H1 (cell line): ENCODE measurements around the gene SLC30A5. TPM values are rescaled to one million over a fixed set of nuclear protein-coding genes. Genes with fewer than 3 reads are reported as not detected.

Source experiments
- GTF2F1 ChIP-seq: IDR thresholded peaks from 2 replicates; pipeline ENCODE4 v1.6.1; 2012; ENCODE audit warnings: low read depth, low read length, improper control_type of control experiment, borderline replicate concordance
- JUN ChIP-seq: IDR thresholded peaks from 2 replicates; pipeline ENCODE4 v1.6.1; 2011; ENCODE audit warnings: low read depth, mild to moderate bottlenecking, improper control_type of control experiment, low read length
- POLR2A ChIP-seq, 2 experiments: IDR thresholded peaks; 1 replicate in 1 of 2; 2 replicates in 1 of 2; pipeline ENCODE4 v1.6.1; 2011; ENCODE audit warnings: low read depth in 2 of 2, low read length in 2 of 2, mild to moderate bottlenecking in 2 of 2; ENCODE audit errors: control extremely low read depth in 1 of 2
- SAP30 ChIP-seq: fragments of 300-600 bp; sonication (generic); IDR thresholded peaks from 2 replicates; pipeline ENCODE4 v1.7.1; 2012; ENCODE audit warnings: low read length, moderate library complexity, mild to moderate bottlenecking, inconsistent platforms; ENCODE audit not compliant: insufficient read depth, insufficient replicate concordance
- TAF7 ChIP-seq: optimal IDR thresholded peaks from 2 replicates; pipeline ENCODE3; 2011; ENCODE audit warnings: low read depth, mild to moderate bottlenecking, inconsistent platforms, low read length, moderate library complexity, borderline replicate concordance
- polyA plus RNA-seq, 7 experiments: library from polyadenylated mRNA; depleted of rRNA in 3 of 7; stranded (reverse) in 5 of 7; unstranded in 2 of 7; fragments of >200 nt in 5 of 7; fragments of 200-250 nt in 2 of 7; gene quantifications; 1 replicate in 5 of 7; 2 replicates in 1 of 7; 4 replicates in 1 of 7; pipeline versions ENCODE4 v1.2.1 to v1.2.3, GENCODE V29; 2011 to 2013; ENCODE audit warnings: missing spikeins in 2 of 7, mixed read lengths in 2 of 7
- total RNA-seq: library from RNA; stranded (reverse); fragmentation: NEBNext Ultra II Directional; extraction: Animal tissue kit (Norgen Biotek cat#: 25700); gene quantifications from 2 replicates; pipeline ENCODE4 v1.2.1, GENCODE V29; 2021
- TF ChIP-seq, protein P1 (sequence below): IDR thresholded peaks from 2 replicates; pipeline ENCODE4 v1.6.1; 2011; ENCODE audit warnings: low read depth, mild to moderate bottlenecking, low read length; ENCODE audit not compliant: insufficient read depth
- TF ChIP-seq, protein P2 (sequence below): fragments of 300-600 bp; sonication (generic); IDR thresholded peaks from 2 replicates; pipeline ENCODE4 v1.7.1; 2012; ENCODE audit warnings: low read length, moderate library complexity, mild to moderate bottlenecking, inconsistent platforms; ENCODE audit not compliant: insufficient replicate concordance

The SLC30A5 gene
- total and polyA plus RNA-seq, 2 of the 8 experiments (the other 6 are each of a cell fraction or from before 2014, with no cell fraction given): 31.0 to 43.5 TPM

DNA sequence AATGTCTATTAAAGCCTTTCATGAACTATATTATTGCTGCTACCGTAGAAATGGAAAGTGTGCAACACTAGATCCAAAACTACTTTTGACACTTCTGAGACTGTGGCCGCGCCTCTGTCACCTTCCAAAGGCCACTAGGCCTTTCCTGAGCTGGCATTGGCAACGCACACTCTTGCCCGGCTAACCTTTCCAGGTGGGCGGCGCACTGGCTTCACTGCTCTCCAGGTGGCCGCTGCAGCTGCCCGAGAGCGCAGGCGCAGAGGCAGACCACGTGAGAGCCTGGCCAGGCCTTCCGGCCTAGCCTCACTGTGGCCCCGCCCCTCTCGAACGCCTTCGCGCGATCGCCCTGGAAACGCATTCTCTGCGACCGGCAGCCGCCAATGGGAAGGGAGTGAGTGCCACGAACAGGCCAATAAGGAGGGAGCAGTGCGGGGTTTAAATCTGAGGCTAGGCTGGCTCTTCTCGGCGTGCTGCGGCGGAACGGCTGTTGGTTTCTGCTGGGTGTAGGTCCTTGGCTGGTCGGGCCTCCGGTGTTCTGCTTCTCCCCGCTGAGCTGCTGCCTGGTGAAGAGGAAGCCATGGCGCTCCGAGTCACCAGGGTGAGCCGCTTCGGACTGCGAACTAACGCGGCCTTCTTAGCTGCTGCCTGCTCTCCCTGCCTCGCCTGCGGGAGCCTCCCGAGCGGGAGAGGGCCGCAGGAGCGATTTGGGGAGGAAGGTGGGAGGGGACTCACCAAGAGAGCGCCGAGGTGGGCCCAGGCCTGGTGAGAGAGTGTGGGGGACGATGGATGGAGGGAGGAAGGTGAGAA, 73.1 kb downstream of the SLC30A5 start, which contains the start of gene CCNB1 (continued):
- peak; percentile 73 to 97 for TF ChIP-seq POLR2A (IDR thresholded peaks at IDR 0.05; ENCODE audit: control extremely low read depth in 1 of 2, low read depth in 2 of 2, low read length in 2 of 2)
- no peak for TF ChIP-seq JUN
- TF ChIP-seq, protein P1, sequence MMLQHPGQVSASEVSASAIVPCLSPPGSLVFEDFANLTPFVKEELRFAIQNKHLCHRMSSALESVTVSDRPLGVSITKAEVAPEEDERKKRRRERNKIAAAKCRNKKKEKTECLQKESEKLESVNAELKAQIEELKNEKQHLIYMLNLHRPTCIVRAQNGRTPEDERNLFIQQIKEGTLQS: 0 out of 2 replicates have a peak, but pooled peaks have one; percentile 29
- TF ChIP-seq, protein P2, sequence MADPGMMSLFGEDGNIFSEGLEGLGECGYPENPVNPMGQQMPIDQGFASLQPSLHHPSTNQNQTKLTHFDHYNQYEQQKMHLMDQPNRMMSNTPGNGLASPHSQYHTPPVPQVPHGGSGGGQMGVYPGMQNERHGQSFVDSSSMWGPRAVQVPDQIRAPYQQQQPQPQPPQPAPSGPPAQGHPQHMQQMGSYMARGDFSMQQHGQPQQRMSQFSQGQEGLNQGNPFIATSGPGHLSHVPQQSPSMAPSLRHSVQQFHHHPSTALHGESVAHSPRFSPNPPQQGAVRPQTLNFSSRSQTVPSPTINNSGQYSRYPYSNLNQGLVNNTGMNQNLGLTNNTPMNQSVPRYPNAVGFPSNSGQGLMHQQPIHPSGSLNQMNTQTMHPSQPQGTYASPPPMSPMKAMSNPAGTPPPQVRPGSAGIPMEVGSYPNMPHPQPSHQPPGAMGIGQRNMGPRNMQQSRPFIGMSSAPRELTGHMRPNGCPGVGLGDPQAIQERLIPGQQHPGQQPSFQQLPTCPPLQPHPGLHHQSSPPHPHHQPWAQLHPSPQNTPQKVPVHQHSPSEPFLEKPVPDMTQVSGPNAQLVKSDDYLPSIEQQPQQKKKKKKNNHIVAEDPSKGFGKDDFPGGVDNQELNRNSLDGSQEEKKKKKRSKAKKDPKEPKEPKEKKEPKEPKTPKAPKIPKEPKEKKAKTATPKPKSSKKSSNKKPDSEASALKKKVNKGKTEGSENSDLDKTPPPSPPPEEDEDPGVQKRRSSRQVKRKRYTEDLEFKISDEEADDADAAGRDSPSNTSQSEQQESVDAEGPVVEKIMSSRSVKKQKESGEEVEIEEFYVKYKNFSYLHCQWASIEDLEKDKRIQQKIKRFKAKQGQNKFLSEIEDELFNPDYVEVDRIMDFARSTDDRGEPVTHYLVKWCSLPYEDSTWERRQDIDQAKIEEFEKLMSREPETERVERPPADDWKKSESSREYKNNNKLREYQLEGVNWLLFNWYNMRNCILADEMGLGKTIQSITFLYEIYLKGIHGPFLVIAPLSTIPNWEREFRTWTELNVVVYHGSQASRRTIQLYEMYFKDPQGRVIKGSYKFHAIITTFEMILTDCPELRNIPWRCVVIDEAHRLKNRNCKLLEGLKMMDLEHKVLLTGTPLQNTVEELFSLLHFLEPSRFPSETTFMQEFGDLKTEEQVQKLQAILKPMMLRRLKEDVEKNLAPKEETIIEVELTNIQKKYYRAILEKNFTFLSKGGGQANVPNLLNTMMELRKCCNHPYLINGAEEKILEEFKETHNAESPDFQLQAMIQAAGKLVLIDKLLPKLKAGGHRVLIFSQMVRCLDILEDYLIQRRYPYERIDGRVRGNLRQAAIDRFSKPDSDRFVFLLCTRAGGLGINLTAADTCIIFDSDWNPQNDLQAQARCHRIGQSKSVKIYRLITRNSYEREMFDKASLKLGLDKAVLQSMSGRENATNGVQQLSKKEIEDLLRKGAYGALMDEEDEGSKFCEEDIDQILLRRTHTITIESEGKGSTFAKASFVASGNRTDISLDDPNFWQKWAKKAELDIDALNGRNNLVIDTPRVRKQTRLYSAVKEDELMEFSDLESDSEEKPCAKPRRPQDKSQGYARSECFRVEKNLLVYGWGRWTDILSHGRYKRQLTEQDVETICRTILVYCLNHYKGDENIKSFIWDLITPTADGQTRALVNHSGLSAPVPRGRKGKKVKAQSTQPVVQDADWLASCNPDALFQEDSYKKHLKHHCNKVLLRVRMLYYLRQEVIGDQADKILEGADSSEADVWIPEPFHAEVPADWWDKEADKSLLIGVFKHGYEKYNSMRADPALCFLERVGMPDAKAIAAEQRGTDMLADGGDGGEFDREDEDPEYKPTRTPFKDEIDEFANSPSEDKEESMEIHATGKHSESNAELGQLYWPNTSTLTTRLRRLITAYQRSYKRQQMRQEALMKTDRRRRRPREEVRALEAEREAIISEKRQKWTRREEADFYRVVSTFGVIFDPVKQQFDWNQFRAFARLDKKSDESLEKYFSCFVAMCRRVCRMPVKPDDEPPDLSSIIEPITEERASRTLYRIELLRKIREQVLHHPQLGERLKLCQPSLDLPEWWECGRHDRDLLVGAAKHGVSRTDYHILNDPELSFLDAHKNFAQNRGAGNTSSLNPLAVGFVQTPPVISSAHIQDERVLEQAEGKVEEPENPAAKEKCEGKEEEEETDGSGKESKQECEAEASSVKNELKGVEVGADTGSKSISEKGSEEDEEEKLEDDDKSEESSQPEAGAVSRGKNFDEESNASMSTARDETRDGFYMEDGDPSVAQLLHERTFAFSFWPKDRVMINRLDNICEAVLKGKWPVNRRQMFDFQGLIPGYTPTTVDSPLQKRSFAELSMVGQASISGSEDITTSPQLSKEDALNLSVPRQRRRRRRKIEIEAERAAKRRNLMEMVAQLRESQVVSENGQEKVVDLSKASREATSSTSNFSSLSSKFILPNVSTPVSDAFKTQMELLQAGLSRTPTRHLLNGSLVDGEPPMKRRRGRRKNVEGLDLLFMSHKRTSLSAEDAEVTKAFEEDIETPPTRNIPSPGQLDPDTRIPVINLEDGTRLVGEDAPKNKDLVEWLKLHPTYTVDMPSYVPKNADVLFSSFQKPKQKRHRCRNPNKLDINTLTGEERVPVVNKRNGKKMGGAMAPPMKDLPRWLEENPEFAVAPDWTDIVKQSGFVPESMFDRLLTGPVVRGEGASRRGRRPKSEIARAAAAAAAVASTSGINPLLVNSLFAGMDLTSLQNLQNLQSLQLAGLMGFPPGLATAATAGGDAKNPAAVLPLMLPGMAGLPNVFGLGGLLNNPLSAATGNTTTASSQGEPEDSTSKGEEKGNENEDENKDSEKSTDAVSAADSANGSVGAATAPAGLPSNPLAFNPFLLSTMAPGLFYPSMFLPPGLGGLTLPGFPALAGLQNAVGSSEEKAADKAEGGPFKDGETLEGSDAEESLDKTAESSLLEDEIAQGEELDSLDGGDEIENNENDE: no peak
- TF ChIP-seq TAF7: peak; percentile 84
- TF ChIP-seq GTF2F1: peak; percentile 59; the same call in 1 of the 2 replicates
- TF ChIP-seq SAP30: peak; percentile 97
